ENCODE results near the gene BRSK1.

BRSK1 gene

GRCh38 chr19:55285229-55285890 is 1.6 kb downstream of the BRSK1 start:
- no peaks in the 10 kb centered on the region for H3K9me3 ChIP-seq (replicated peaks; ENCODE audit: insufficient read depth, low read length)
- H3K9me2 ChIP-seq (replicated peaks; ENCODE audit: insufficient read depth, low read length): no peaks in the 10 kb centered on the region
- no peaks in the 10 kb centered on the region for H3K27me3 ChIP-seq (replicated peaks; ENCODE audit: insufficient read depth, low read length)
- no peaks in the 10 kb centered on the region for H3K36me3 ChIP-seq (replicated peaks; ENCODE audit: insufficient read depth, low read length)
- H3K27ac ChIP-seq (ENCODE audit: low read length): no peak overlapping the region
- peaks cover 20% of the 10 kb centered on the region for H3K4me1 ChIP-seq (ENCODE audit: low read length)
- no peak overlapping the region for H3K4me3 ChIP-seq (ENCODE audit: low read length)
- H3K9ac ChIP-seq (ENCODE audit: low read length): no peak overlapping the region
- no peak for DNase-seq
- H3F3A ChIP-seq (ENCODE audit: insufficient read depth, low read length): peaks cover 8% of the 10 kb centered on the region
- no peak overlapping the region for H3K4me2 ChIP-seq (ENCODE audit: low read depth, low read length)
- H2AFZ ChIP-seq (ENCODE audit: low read length): no peak overlapping the region
- no peaks in the 10 kb centered on the region for H4K20me1 ChIP-seq (ENCODE audit: insufficient read depth, low read length)
- no peak for TF ChIP-seq EZH2 (optimal IDR thresholded peaks at IDR 0.05; ENCODE audit: low read depth, low read length)
- TF ChIP-seq, protein P1, sequence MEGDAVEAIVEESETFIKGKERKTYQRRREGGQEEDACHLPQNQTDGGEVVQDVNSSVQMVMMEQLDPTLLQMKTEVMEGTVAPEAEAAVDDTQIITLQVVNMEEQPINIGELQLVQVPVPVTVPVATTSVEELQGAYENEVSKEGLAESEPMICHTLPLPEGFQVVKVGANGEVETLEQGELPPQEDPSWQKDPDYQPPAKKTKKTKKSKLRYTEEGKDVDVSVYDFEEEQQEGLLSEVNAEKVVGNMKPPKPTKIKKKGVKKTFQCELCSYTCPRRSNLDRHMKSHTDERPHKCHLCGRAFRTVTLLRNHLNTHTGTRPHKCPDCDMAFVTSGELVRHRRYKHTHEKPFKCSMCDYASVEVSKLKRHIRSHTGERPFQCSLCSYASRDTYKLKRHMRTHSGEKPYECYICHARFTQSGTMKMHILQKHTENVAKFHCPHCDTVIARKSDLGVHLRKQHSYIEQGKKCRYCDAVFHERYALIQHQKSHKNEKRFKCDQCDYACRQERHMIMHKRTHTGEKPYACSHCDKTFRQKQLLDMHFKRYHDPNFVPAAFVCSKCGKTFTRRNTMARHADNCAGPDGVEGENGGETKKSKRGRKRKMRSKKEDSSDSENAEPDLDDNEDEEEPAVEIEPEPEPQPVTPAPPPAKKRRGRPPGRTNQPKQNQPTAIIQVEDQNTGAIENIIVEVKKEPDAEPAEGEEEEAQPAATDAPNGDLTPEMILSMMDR (IDR thresholded peaks at IDR 0.05; ENCODE audit: low read length): no peak
- no peak for TF ChIP-seq EZH2phosphoT487 (IDR thresholded peaks at IDR 0.05; ENCODE audit: low read length)
- no peaks in the 10 kb centered on the region for H3K79me2 ChIP-seq (ENCODE audit: low read length)

- no peaks in the 10 kb centered on the region for H3K9me3 ChIP-seq (replicated peaks; ENCODE audit: insufficient read depth, low read length)
- no peak for TF ChIP-seq EZH2 (optimal IDR thresholded peaks at IDR 0.05; ENCODE audit: low read depth, low read length)
- H3K27ac ChIP-seq (ENCODE audit: low read length): no peak overlapping the region
- H3K36me3 ChIP-seq (replicated peaks; ENCODE audit: insufficient read depth, low read length): no peaks in the 10 kb centered on the region
- H3K9me2 ChIP-seq (replicated peaks; ENCODE audit: insufficient read depth, low read length): no peaks in the 10 kb centered on the region
- peaks cover 10% of the 10 kb centered on the region; the same call in 1 of the 2 replicates for H3K4me1 ChIP-seq (ENCODE audit: low read length)
- DNase-seq: no peak
- no peak overlapping the region for H3K4me3 ChIP-seq (ENCODE audit: low read length)
- H3K27me3 ChIP-seq (replicated peaks; ENCODE audit: insufficient read depth, low read length): no peaks in the 10 kb centered on the region
- H4K20me1 ChIP-seq (ENCODE audit: insufficient read depth, low read length): no peaks in the 10 kb centered on the region
- H3F3A ChIP-seq (ENCODE audit: insufficient read depth, low read length): 0 out of 2 replicates have a peak, but pooled peaks cover 3% of the 10 kb centered on the region
- H2AFZ ChIP-seq (ENCODE audit: low read length): no peak overlapping the region
- no peak overlapping the region for H3K9ac ChIP-seq (ENCODE audit: low read length)
- no peaks in the 10 kb centered on the region for H3K79me2 ChIP-seq (ENCODE audit: low read length)
- H3K4me2 ChIP-seq (ENCODE audit: low read depth, low read length): no peak overlapping the region
Observed at GRCh38 chr19:55287361-55288079, 3.7 kb downstream of the BRSK1 start.

GRCh38 chr19:55289117-55289796 is 5.5 kb downstream of the BRSK1 start:
- no peak overlapping the region for H3K4me2 ChIP-seq (ENCODE audit: low read depth, low read length)
- H3K9ac ChIP-seq (ENCODE audit: low read length): no peak overlapping the region
- TF ChIP-seq, protein P1 (IDR thresholded peaks at IDR 0.05; ENCODE audit: low read length): no peak
- TF ChIP-seq EZH2phosphoT487 (IDR thresholded peaks at IDR 0.05; ENCODE audit: low read length): no peak
- no peak for TF ChIP-seq EZH2 (optimal IDR thresholded peaks at IDR 0.05; ENCODE audit: low read depth, low read length)
- no peaks in the 10 kb centered on the region for H3K27me3 ChIP-seq (replicated peaks; ENCODE audit: insufficient read depth, low read length)
- H3K4me1 ChIP-seq (ENCODE audit: low read length): peaks cover 4% of the 10 kb centered on the region; the same call in 1 of the 2 replicates
- H3K9me2 ChIP-seq (replicated peaks; ENCODE audit: insufficient read depth, low read length): no peaks in the 10 kb centered on the region
- DNase-seq: no peak
- no peak overlapping the region for H2AFZ ChIP-seq (ENCODE audit: low read length)
- H3K36me3 ChIP-seq (replicated peaks; ENCODE audit: insufficient read depth, low read length): no peaks in the 10 kb centered on the region
- no peak overlapping the region for H3K27ac ChIP-seq (ENCODE audit: low read length)
- no peaks in the 10 kb centered on the region for H3K9me3 ChIP-seq (replicated peaks; ENCODE audit: insufficient read depth, low read length)
- no peak overlapping the region for H3K4me3 ChIP-seq (ENCODE audit: low read length)
- H4K20me1 ChIP-seq (ENCODE audit: insufficient read depth, low read length): no peaks in the 10 kb centered on the region
- 0 out of 2 replicates have a peak, but pooled peaks cover 3% of the 10 kb centered on the region for H3F3A ChIP-seq (ENCODE audit: insufficient read depth, low read length)
- no peaks in the 10 kb centered on the region for H3K79me2 ChIP-seq (ENCODE audit: low read length)

Data from MM.1S (cell line).